HepG2 (cell line): ENCODE results near the gene NINJ2. TPM values are rescaled to one million over a fixed set of nuclear protein-coding genes. Genes with fewer than 3 reads are reported as not detected.

Source experiments
- CAMTA2 ChIP-seq: sonication (generic); formaldehyde crosslinking; IDR thresholded peaks from 2 replicates; pipeline ENCODE4 v1.4.0; 2020; ENCODE audit warnings: mild to moderate bottlenecking, missing genetic modification reagents, borderline replicate concordance
- FOSL2 ChIP-seq: sonication (generic); formaldehyde crosslinking; IDR thresholded peaks from 2 replicates; pipeline ENCODE4 v1.4.0; 2020; ENCODE audit warnings: missing genetic modification reagents
- FOXA3 ChIP-seq: IDR thresholded peaks from 2 replicates; pipeline ENCODE4 v1.6.1; 2016; ENCODE audit warnings: missing genetic modification reagents, missing compliant biosample characterization
- GABPB1 ChIP-seq: IDR thresholded peaks from 2 replicates; pipeline ENCODE4 v1.6.1; 2016; ENCODE audit warnings: mild to moderate bottlenecking, missing genetic modification reagents, moderate library complexity, missing compliant biosample characterization
- HMG20A ChIP-seq: IDR thresholded peaks from 2 replicates; pipeline ENCODE4 v1.6.1; 2016; ENCODE audit warnings: borderline replicate concordance
- HMGXB4 ChIP-seq, 2 experiments: sonication (generic) in 1 of 2; formaldehyde crosslinking in 1 of 2; IDR thresholded peaks; 2 replicates each; pipeline versions ENCODE4 v1.4.0 to v1.6.1; 2018 to 2020; ENCODE audit warnings: missing genetic modification reagents in 2 of 2, borderline replicate concordance in 1 of 2, low read depth in 1 of 2, mild to moderate bottlenecking in 1 of 2, missing biosample characterization in 1 of 2
- HNRNPH1 ChIP-seq: fragments of 200-400 bp; formaldehyde crosslinking; optimal IDR thresholded peaks from 2 replicates; pipeline ENCODE3; 2017; ENCODE audit warnings: mild to moderate bottlenecking, low read depth, low read length
- KAT2B ChIP-seq: fragments of 150-350 bp; IDR thresholded peaks from 2 replicates; pipeline ENCODE4 v1.6.1; 2014; ENCODE audit warnings: low read depth, low read length, borderline replicate concordance
- KLF11 ChIP-seq: IDR thresholded peaks from 2 replicates; pipeline ENCODE4 v1.6.1; 2016; ENCODE audit warnings: missing compliant biosample characterization
- MIXL1 ChIP-seq: IDR thresholded peaks from 2 replicates; pipeline ENCODE4 v1.6.1; 2016
- MTERF4 ChIP-seq: sonication (generic); formaldehyde crosslinking; IDR thresholded peaks from 2 replicates; pipeline ENCODE4 v1.8.0; 2023; ENCODE audit warnings: mild to moderate bottlenecking, missing genetic modification reagents
- NFKB2 ChIP-seq: sonication (generic); formaldehyde crosslinking; IDR thresholded peaks from 2 replicates; pipeline ENCODE4 v1.4.0; 2020; ENCODE audit warnings: missing genetic modification reagents, borderline replicate concordance
- PHF21A ChIP-seq: sonication (generic); formaldehyde crosslinking; IDR thresholded peaks from 2 replicates; pipeline ENCODE4 v1.5.0; 2020; ENCODE audit warnings: mild to moderate bottlenecking, missing genetic modification reagents
- POLR2AphosphoS5 ChIP-seq: IDR thresholded peaks from 2 replicates; pipeline ENCODE4 v1.6.1; 2012; ENCODE audit warnings: low read depth, low read length
- RFXANK ChIP-seq: IDR thresholded peaks from 2 replicates; pipeline ENCODE4 v1.6.1; 2016
- RXRB ChIP-seq: IDR thresholded peaks from 2 replicates; pipeline ENCODE4 v1.6.1; 2016; ENCODE audit warnings: borderline replicate concordance, missing genetic modification reagents, missing compliant biosample characterization
- SOX6 ChIP-seq, 2 experiments: fragments of 450-650 bp in 1 of 2; sonication (generic) in 1 of 2; formaldehyde crosslinking in 1 of 2; IDR thresholded peaks; 2 replicates each; pipeline versions ENCODE4 v1.4.0 to v1.6.1; 2017 to 2020; ENCODE audit warnings: antibody characterized with exemption in 1 of 2, mild to moderate bottlenecking in 1 of 2, missing genetic modification reagents in 1 of 2
- SP5 ChIP-seq: IDR thresholded peaks from 2 replicates; pipeline ENCODE4 v1.6.1; 2016; ENCODE audit warnings: low read depth, borderline replicate concordance
- TERF1 ChIP-seq: sonication (generic); formaldehyde crosslinking; IDR thresholded peaks from 2 replicates; pipeline ENCODE4 v1.8.0; 2022; ENCODE audit warnings: mild to moderate bottlenecking, missing genetic modification reagents, moderate library complexity
- TFAP4 ChIP-seq: sonication (generic); IDR thresholded peaks from 2 replicates; pipeline ENCODE4 v1.6.1; 2016; ENCODE audit warnings: low read depth, borderline replicate concordance
- ZC3H4 ChIP-seq: sonication (generic); formaldehyde crosslinking; IDR thresholded peaks from 2 replicates; pipeline ENCODE4 v1.4.0; 2020; ENCODE audit warnings: missing genetic modification reagents, borderline replicate concordance
- ZNF282 ChIP-seq: fragments of 450-650 bp; IDR thresholded peaks from 2 replicates; pipeline ENCODE4 v1.6.1; 2018; ENCODE audit not compliant: partially characterized antibody
- ZNF292 ChIP-seq: sonication (generic); formaldehyde crosslinking; IDR thresholded peaks from 2 replicates; pipeline ENCODE4 v1.8.1; 2022; ENCODE audit warnings: mild to moderate bottlenecking, low read depth, missing genetic modification reagents, borderline replicate concordance
- ZNF567 ChIP-seq: sonication (generic); formaldehyde crosslinking; IDR thresholded peaks from 2 replicates; pipeline ENCODE4 v1.8.1; 2023; ENCODE audit warnings: mild to moderate bottlenecking, missing genetic modification reagents, borderline replicate concordance
- ZNF781 ChIP-seq: sonication (generic); formaldehyde crosslinking; IDR thresholded peaks from 2 replicates; pipeline ENCODE4 v1.5.1; 2020; ENCODE audit warnings: borderline replicate concordance, mild to moderate bottlenecking, missing genetic modification reagents; ENCODE audit errors: not compliant biosample characterization
- polyA plus RNA-seq, 8 experiments: library from polyadenylated mRNA; depleted of rRNA in 3 of 8; stranded (reverse) in 7 of 8; unstranded in 1 of 8; fragments of >200 nt; fragmentation: Illumina TruSeq in 4 of 8; extraction: Trizol in 4 of 8; gene quantifications; 2 replicates each; pipeline versions ENCODE4 v1.2.1 to v1.2.3, GENCODE V29; 2011 to 2016; ENCODE audit warnings: low read depth in 4 of 8, missing spikeins in 1 of 8, mixed read lengths in 1 of 8; ENCODE audit not compliant: insufficient read depth in 1 of 8
- total RNA-seq, 5 experiments: library from RNA; depleted of rRNA; stranded (reverse); fragments of >200 nt; fragmentation: Illumina TruSeq; extraction: Trizol; gene quantifications; 2 replicates each; pipeline ENCODE4 v1.2.3, GENCODE V29; 2016; ENCODE audit warnings: low read depth in 1 of 5

The NINJ2 gene
- total and polyA plus RNA-seq, 2 of the 13 experiments (the other 11 are each of a cell fraction or from before 2014, with no cell fraction given) = 0.62 to 3.8 TPM

GRCh38 chr12:570921-571794, 92.1 kb downstream of the NINJ2 start (continued):
- no peak for TF ChIP-seq TERF1
- TF ChIP-seq SP5 (CRISPR knock-in tag) = peak; percentile 72
- TF ChIP-seq MIXL1 (CRISPR knock-in tag) = peak; percentile 1; the same call in 1 of the 2 replicates
- no peak for TF ChIP-seq ZNF282
- TF ChIP-seq MTERF4 (CRISPR knock-in tag) = 0 out of 2 replicates have a peak, but pooled peaks have one; percentile 48
- TF ChIP-seq HMGXB4 (CRISPR knock-in tag; IDR thresholded peaks at IDR 0.05; ENCODE audit: borderline replicate concordance in 1 of 2, low read depth in 1 of 2) = no peak
- TF ChIP-seq GABPB1 = no peak; the same call in 1 of the 2 replicates
- peak; percentile 18; the same call in 1 of the 2 replicates for TF ChIP-seq POLR2AphosphoS5
- no peak for TF ChIP-seq KAT2B
- peak; percentile 46; the same call in 1 of the 2 replicates for TF ChIP-seq NFKB2 (CRISPR knock-in tag)
- no peak for TF ChIP-seq SOX6 (IDR thresholded peaks at IDR 0.05)
- TF ChIP-seq SOX6 (CRISPR knock-in tag; IDR thresholded peaks at IDR 0.05) = peak; percentile 81
- no peak for TF ChIP-seq ZNF567 (CRISPR knock-in tag)
- no peak for TF ChIP-seq KLF11 (CRISPR knock-in tag)
- no peak for TF ChIP-seq CAMTA2 (CRISPR knock-in tag)
- peak; percentile 67; the same call in 1 of the 2 replicates for TF ChIP-seq PHF21A (CRISPR knock-in tag)
- no peak for TF ChIP-seq ZC3H4 (CRISPR knock-in tag)
- TF ChIP-seq RFXANK (CRISPR knock-in tag) = no peak
- TF ChIP-seq HNRNPH1 = no peak
- TF ChIP-seq ZNF781 (CRISPR knock-in tag) = no peak
- no peak for TF ChIP-seq HMG20A (CRISPR knock-in tag)
- TF ChIP-seq ZNF292 (CRISPR knock-in tag) = 0 out of 2 replicates have a peak, but pooled peaks have one; percentile 9
- TF ChIP-seq RXRB (CRISPR knock-in tag) = peak; percentile 27; the same call in 1 of the 2 replicates
- 0 out of 2 replicates have a peak, but pooled peaks have one; percentile 28 for TF ChIP-seq FOSL2 (CRISPR knock-in tag)
- 0 out of 2 replicates have a peak, but pooled peaks have one; percentile 11 for TF ChIP-seq TFAP4
- TF ChIP-seq FOXA3 (CRISPR knock-in tag) = peak; percentile 64
